BJ (cell line): ENCODE data around the gene TSEN2. TPM values are rescaled to one million over a fixed set of nuclear protein-coding genes. Genes with fewer than 3 reads are reported as not detected.
"Not testable (repeated sequence)": the region's sequence is repeated elsewhere in the genome, so short reads cannot be mapped to it uniquely, and the experiment has no call there.

ENCODE experiments used
- CTCF ChIA-PET: fragments of 350-600 bp; formaldehyde crosslinking; extraction: SDS; loops from one replicate; lab custom pipeline; 2021; ENCODE audit warnings: antibody characterized with exemption, inconsistent platforms; lab: Yijun Ruan, JAX
- POLR2A ChIA-PET: fragments of 300-600 bp; sonication (Branson Sonifier 250); formaldehyde crosslinking; extraction: SDS; loops from one replicate; lab custom pipeline; 2021; ENCODE audit warnings: antibody characterized with exemption; lab: Charles Lee
- DNase-seq: peaks from one replicate; pipeline ENCODE4 v3.0.0-alpha.2; 2011; ENCODE audit warnings: low read depth
- H3K27me3 ChIP-seq: 2 replicates; pipeline ENCODE4 v1.6.0; 2011; ENCODE audit warnings: low read length; ENCODE audit not compliant: control insufficient read depth, insufficient read depth
- H3K36me3 ChIP-seq: 2 replicates; pipeline ENCODE4 v1.5.1; 2011; ENCODE audit warnings: low read length; ENCODE audit not compliant: control insufficient read depth, insufficient read depth
- H3K4me3 ChIP-seq: 2 replicates; pipeline ENCODE4 v1.5.1; 2011; ENCODE audit warnings: low read depth, mild to moderate bottlenecking, control low read depth, low read length
- CTCF ChIP-seq: IDR thresholded peaks from 2 replicates; pipeline ENCODE4 v1.5.1; 2011; ENCODE audit warnings: low read depth, mild to moderate bottlenecking, control low read depth, inconsistent platforms, low read length, moderate library complexity; ENCODE audit not compliant: insufficient read depth
- polyA plus RNA-seq: library from polyadenylated mRNA; depleted of rRNA; stranded (reverse); fragments of >200 nt; gene quantifications from 2 replicates; pipeline ENCODE4 v1.2.3, GENCODE V29; 2011

Gene TSEN2
- polyA plus RNA-seq, 1 experiment = 8.0 TPM

- H3K36me3 ChIP-seq = no peaks in the 10 kb centered on the region
- TF ChIP-seq CTCF = no peak
- CTCF ChIA-PET = no interaction called here
- no peaks in the 10 kb centered on the region; the same call in 1 of the 2 replicates for H3K27me3 ChIP-seq
- no peak for DNase-seq
- POLR2A ChIA-PET = no interaction called here
- H3K4me3 ChIP-seq = no peak overlapping the region
These were observed 31.6 kb upstream of the TSEN2 start for GRCh38 chr3:12452361-12453330.

- Histone ChIP-seq H3K27me3 (no peaks in the 10 kb centered on the region; the same call in 1 of the 2 replicates), H3K4me3 (no peak overlapping the region), H3K36me3 (no peaks in the 10 kb centered on the region)
- DNase-seq = no peak
- CTCF ChIA-PET = no interaction called here
- POLR2A ChIA-PET = no interaction called here
- no peak for TF ChIP-seq CTCF
These were observed 30.0 kb upstream of the TSEN2 start for GRCh38 chr3:12454076-12454815.

- no peak for DNase-seq
- Histone ChIP-seq H3K27me3 (no peaks in the 10 kb centered on the region; the same call in 1 of the 2 replicates), H3K4me3 (no peak overlapping the region), H3K36me3 (no peaks in the 10 kb centered on the region)
- ChIA-PET CTCF (no interaction called here), POLR2A (no interaction called here)
- TF ChIP-seq CTCF = no peak
These were observed 29.5 kb upstream of the TSEN2 start for GRCh38 chr3:12454816-12455121.

GRCh38 chr3:12455740-12456139 lies 28.5 kb upstream of the TSEN2 start:
- H3K27me3 ChIP-seq = no peaks in the 10 kb centered on the region; the same call in 1 of the 2 replicates
- H3K4me3 ChIP-seq = no peak overlapping the region
- ChIA-PET POLR2A (no interaction called here), CTCF (no interaction called here)
- no peak for TF ChIP-seq CTCF
- no peak for DNase-seq
- H3K36me3 ChIP-seq = no peaks in the 10 kb centered on the region

- DNase-seq = no peak
- no peaks in the 10 kb centered on the region; the same call in 1 of the 2 replicates for H3K27me3 ChIP-seq
- TF ChIP-seq CTCF = no peak
- POLR2A ChIA-PET = no interaction called here
- no peaks in the 10 kb centered on the region for H3K36me3 ChIP-seq
- CTCF ChIA-PET = no interaction called here
- no peak overlapping the region for H3K4me3 ChIP-seq
These were observed 27.8 kb upstream of the TSEN2 start for GRCh38 chr3:12456441-12456840.

- H3K4me3 ChIP-seq, POLR2A ChIA-PET, H3K36me3 ChIP-seq, DNase-seq, H3K27me3 ChIP-seq: not testable (repeated sequence)
- CTCF ChIA-PET = interaction anchor here (0.6 to 1.4 kb wide), 2 partner anchors 23 to 896 kb away, joined by 3 to 5 read pairs; no protein-coding TSS in a partner anchor
These were observed 26.9 kb upstream of the TSEN2 start for GRCh38 chr3:12457380-12457779.
